Hepatocyte (in vitro differentiated cells): ENCODE data around the gene RBM6.

Experiments
- EZH2 ChIP-seq: fragments of 200-600 bp; sonication (generic); IDR thresholded peaks from 2 replicates; pipeline ENCODE4 v1.6.1; 2016; ENCODE audit warnings: antibody characterized with exemption, mild to moderate bottlenecking, borderline replicate concordance
- TF ChIP-seq, protein P1 (sequence below): fragments of 200-600 bp; sonication (generic); IDR thresholded peaks from 2 replicates; pipeline ENCODE4 v1.5.1; 2016; ENCODE audit warnings: antibody characterized with exemption, mild to moderate bottlenecking; ENCODE audit not compliant: poor library complexity

DNA sequence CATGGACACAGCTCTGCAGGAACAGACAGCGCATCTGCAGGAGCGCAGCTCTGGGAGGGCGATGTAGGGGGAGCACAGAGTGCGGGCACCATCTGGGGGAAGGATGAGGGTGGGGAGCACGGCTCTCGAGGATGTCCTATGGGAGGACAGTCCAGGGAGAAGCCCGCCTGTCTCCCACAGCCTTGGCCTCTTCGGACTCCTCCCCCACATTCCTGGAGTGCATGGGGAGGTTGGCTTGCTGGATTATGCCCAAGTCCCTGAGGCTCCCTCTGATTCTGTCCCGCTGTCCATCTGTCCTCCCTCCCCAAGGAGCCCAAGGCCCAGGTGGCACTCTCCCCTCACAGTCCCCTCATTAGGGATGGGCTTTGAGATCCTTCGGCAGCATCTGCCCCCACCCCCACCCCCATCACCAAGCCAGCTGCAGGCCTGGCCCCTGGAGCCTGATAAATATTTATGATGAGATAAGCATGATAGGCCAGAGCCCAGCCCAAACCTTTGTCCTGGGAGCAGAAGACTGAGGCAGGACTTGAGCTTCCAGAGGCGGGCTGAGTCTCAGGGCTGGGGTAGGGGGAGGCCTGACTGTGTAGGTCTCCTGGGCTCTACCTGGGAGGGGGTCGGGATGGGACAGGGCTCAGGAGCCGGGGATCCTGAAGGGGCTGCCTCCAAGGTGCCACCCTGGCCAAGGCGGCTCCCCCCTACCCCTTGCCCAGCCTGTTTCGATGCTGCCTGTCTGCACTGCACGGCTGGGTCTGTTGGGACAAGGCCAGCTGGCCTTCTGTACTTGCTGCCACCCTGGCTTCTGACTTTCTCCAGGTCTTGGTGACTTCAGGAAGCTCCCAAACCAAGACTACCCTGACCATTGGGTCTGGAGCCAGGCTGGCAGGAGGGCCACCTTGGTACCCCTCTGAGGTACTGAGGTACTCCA lies 186.6 kb downstream of the RBM6 start:
- TF ChIP-seq, protein P1, sequence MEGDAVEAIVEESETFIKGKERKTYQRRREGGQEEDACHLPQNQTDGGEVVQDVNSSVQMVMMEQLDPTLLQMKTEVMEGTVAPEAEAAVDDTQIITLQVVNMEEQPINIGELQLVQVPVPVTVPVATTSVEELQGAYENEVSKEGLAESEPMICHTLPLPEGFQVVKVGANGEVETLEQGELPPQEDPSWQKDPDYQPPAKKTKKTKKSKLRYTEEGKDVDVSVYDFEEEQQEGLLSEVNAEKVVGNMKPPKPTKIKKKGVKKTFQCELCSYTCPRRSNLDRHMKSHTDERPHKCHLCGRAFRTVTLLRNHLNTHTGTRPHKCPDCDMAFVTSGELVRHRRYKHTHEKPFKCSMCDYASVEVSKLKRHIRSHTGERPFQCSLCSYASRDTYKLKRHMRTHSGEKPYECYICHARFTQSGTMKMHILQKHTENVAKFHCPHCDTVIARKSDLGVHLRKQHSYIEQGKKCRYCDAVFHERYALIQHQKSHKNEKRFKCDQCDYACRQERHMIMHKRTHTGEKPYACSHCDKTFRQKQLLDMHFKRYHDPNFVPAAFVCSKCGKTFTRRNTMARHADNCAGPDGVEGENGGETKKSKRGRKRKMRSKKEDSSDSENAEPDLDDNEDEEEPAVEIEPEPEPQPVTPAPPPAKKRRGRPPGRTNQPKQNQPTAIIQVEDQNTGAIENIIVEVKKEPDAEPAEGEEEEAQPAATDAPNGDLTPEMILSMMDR = no peak
- no peak for TF ChIP-seq EZH2
